Measurements from ENCODE around the gene ANGPTL4.
"Not testable (repeated sequence)": the region's sequence is repeated elsewhere in the genome, so short reads cannot be mapped to it uniquely, and the experiment has no call there.

GRCh38 chr19:8385103-8385502 lies 21.1 kb downstream of the ANGPTL4 start:
- TF ChIP-seq POLR2AphosphoS5, EP300 (IDR thresholded peaks at IDR 0.05): not testable (repeated sequence)
- TF ChIP-seq, protein P1, sequence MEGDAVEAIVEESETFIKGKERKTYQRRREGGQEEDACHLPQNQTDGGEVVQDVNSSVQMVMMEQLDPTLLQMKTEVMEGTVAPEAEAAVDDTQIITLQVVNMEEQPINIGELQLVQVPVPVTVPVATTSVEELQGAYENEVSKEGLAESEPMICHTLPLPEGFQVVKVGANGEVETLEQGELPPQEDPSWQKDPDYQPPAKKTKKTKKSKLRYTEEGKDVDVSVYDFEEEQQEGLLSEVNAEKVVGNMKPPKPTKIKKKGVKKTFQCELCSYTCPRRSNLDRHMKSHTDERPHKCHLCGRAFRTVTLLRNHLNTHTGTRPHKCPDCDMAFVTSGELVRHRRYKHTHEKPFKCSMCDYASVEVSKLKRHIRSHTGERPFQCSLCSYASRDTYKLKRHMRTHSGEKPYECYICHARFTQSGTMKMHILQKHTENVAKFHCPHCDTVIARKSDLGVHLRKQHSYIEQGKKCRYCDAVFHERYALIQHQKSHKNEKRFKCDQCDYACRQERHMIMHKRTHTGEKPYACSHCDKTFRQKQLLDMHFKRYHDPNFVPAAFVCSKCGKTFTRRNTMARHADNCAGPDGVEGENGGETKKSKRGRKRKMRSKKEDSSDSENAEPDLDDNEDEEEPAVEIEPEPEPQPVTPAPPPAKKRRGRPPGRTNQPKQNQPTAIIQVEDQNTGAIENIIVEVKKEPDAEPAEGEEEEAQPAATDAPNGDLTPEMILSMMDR (IDR thresholded peaks at IDR 0.05) = not testable (repeated sequence)
